NK-92 (cell line): Measurements from ENCODE around the gene SLC25A6.
"Not testable (repeated sequence)": the region's sequence is repeated elsewhere in the genome, so short reads cannot be mapped to it uniquely, and the experiment has no call there.

Experiments
- DNase-seq: peaks from one replicate; lab custom pipeline; 2025; ENCODE audit not compliant: unreplicated experiment; lab: John Stamatoyannopoulos, UW

The SLC25A6 gene

DNA sequence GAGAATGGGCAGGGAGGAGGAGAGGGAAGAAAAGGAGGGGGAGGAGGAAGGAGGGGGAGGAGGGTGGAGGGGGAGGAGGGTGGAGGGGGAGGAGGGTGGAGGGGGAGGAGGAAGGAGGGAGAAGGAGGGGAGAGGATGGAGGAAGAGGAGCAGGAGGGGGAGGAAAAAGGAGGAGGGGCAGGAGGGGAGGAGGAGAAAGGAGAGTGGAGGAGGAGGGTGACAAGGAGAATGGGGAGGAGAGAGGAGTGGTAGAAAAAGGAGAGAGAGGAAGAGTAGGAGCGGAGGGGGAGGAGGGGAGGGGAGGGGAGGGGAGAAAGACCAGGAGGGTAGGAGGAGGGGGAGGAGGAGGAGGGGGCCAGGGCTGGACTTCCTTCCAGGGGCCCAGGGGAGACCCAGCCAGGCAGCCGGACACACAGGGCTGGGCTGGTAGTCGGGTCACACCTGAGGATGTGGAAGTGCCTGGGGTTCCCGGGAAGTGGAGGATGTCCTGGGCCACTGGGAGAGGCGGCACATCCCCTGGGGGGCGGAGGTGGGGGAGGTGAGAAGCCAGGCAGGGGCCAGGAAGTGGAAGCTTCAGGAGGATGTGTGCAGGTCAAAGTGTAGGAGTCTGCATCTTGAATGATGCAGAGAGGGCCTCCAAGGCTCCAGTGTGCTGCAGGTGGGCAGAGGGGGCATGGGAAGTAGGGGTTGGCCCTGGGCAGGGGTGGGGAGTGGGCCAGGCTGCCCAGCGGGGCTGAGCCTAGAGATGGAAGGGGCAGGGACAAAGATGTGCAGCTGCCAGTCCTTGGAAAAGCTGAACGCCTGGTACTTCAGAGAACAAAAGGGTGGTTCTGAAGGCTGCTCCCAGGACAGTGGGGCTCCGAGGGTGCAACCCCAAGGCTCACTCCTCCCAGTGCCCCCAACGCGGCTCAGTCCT is 36.5 kb downstream of the SLC25A6 start:
- DNase-seq = no peak

DNA sequence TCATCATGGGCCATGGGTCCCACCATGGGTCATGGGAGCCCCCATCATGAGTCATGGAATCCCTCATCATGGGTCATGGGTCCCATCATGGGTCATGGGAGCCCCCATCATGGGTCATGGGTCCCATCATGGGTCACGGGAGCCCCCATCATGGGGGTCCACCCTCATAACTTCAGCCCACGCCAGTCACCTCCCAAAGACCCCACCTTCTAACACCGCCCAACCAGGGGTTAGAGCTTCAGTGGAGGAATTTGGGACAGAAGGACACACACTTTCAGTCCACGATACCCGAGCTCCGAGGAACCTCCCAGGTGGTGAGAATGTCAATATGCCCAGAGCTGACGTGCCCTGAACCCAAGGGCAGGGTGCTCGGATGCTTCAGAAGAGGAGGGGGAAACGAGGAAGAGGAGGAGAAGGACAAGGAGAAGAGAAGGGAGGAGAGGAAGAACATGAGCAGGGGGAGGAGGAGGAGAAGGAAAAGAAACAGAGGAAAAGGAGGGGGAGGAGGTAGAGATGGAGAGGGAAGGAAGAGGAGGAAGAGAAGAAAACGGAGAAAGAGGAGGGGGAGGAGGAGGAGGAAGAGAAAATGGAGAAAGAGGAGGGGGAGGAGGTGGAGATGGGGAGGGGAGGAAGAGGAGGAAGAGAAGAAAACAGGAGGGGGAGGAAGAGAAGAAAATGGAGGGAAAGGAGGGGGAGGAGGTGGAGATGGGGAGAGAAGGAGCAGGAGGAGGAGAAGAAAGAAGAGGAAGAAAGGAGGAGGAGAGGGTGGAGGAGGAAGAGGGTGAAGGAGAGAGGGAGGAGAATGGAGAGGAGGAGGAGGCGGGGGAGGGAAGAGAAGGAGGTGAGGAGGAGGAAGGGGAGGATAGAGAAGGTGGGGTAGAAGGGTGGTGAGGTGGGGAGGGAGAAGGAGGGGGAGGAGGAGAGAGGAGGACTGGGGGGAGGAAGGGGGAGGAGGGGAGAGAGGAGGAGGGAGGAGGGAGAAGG is 37.6 kb downstream of the SLC25A6 start:
- no peak for DNase-seq

DNA sequence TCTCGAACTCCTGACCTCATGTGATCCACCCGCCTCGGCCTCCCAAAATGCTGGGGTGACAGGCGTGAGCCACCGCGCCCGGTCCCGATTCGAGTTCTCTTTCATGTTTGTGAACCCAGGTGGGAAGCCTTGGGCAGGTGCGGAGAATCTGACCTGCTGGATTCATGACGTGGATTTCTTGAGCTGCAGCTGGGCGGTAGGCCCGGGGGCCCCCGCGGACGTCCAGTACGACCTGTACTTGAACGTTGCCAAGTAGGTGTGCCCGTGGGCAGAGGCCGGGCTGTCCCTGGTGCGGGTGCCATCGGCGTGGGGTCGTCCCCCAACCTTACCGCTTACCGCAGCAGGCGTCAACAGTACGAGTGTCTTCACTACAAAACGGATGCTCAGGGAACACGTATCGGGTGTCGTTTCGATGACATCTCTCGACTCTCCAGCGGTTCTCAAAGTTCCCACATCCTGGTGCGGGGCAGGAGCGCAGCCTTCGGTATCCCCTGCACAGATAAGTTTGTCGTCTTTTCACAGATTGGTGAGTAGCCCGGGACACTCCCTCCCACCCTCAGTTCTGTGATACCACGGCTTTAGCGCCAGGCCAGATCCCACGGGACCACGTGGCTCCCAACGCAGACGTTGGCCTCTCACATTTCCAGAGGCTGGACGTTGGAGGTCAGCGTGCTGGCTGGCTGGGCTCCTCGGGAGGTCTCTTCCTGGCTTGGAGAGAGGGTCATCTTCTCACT is 39.8 kb downstream of the SLC25A6 start:
- no peak for DNase-seq

DNA sequence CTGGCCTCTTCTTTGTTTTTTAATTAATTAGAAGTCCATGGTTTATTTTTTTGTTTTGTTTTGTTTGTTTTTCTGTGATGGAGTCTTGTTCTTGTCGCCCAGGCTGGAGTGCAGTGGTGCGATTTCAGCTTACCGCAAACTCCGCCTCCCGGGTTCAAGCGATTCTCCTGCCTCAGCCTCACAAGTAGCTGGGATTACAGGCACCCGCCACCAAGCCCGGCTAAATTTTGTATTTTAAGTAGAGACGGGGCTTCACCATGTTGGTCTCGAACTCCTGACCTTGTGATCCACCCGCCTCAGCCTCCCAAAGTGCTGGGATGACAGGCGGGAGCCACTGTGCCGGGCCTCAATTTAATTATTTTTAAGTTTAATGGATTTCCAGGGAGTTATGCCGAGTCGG is 42.3 kb downstream of the SLC25A6 start:
- not testable (repeated sequence) for DNase-seq

DNA sequence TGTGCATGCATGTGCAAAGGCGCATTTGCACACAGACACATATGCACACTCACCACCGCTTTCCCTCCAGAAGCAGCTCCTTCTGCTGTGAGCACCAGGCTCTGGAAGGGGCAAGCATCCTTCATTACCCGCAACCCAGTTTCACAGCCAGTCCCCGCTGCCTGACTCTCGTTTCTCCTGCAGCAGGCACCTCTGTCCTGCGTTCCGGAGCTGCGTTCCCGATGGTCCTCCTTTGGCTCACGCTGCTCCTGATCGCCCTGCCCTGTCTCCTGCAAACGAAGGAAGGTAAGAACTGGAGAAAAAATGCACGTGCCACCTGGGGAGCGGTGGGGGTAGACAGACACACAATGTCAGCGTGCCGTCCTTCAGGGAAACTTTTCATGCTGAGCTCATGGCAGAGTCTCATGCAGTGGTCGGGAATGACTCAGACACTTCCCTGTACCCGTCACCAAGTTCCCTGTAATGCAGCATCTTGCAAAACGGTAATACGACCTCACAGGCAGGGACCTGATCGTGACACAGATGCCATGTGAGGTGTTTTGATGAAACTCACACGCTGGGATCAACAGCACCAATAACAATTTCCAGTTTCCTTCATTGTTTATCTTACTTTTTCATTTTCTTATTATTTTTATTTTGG is 50.2 kb downstream of the SLC25A6 start:
- no peak for DNase-seq

DNA sequence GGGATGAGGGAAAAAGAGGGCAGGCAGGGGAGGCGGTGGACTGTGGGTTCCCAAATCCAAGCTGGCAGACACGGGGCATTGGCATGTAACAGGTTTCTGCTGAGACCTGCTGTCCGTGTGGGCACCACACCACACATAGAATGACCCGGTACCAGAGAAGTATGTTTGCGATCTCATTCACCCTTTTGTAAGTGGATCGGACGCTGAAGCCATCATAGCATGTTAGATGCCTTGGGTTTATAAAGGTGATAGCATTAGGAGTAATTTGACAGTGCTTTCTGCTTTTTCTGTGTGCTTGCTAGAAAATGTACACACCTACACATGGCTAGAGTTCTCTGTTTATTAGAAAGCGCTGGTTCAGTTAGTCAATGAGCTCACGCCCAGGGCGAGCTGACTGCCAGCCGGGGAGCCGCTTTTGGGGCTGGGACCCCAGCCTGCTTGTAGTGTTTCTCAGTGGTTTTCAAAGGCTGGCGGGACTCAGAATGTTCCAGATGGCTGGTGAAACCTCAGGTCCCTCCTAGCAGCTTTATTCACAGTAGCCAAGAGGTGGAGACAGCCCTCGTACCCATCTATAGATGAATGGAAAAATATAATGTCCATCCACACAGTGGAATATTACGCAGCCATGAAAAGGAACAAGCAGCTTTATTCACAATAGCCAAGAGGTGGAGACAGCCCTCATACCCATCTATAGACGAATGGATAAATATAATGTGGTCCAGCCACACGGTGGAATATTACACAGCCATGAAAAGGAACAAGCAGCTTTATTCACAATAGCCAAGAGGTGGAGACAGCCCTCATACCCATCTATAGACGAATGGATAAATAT is 54.7 kb downstream of the SLC25A6 start:
- DNase-seq = no peak

DNA sequence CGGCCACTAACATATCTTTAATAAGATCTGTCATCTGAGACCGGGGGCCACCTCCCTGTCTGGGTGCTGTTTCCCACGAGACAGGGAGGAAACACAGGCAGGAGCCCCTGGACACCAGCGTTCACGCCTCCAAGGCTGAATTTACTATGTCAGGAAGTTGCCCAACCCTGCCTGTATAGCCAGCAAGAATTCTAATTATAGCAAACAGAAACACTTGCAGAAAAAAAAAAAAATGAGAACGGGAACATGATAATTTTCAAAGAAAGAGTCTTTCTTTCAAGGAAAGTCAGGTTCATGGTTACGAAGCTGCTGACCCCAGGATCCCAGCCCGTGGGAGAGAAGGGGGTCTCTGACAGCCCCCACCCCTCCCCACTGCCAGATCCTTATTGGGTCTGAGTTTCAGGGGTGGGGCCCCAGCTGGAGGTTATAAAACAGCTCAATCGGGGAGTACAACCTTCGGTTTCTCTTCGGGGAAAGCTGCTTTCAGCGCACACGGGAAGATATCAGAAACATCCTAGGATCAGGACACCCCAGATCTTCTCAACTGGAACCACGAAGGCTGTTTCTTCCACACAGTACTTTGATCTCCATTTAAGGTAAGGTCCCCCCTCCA is 55.5 kb downstream of the SLC25A6 start, which contains the start of gene IL3RA:
TSS of gene IL3RA (plus strand) at position 455 of the 613 bp plus-strand sequence. CDS start 4,981 bp downstream, outside the sequence.
- DNase-seq = no peak
